ENCODE results near the gene PLEKHD1. TPM values are rescaled to one million over a fixed set of nuclear protein-coding genes. Genes with fewer than 3 reads are reported as not detected.
A peak's percentile ranks its signal among the peaks of the same experiment; 100 is the strongest.

The PLEKHD1 gene
- total RNA-seq, 1 donor from 2014 or later = 0.05 TPM

- Histone ChIP-seq H3K4me3 (ENCODE audit: insufficient read depth, low read depth, low read length) (no peak overlapping the region), H3K9ac (ENCODE audit: low read length) (no peak overlapping the region), H4K20me1 (ENCODE audit: insufficient read depth, low read length) (peaks cover 58% of the 10 kb centered on the region), H3K79me2 (ENCODE audit: insufficient read depth, low read length) (peaks cover 31% of the 10 kb centered on the region), H3K36me3 (ENCODE audit: insufficient read depth, low read length) (peaks cover 5% of the 10 kb centered on the region), H3K27ac (ENCODE audit: low read depth, low read length) (no peak overlapping the region), H3K9me3 (ENCODE audit: insufficient read depth, low read depth, low read length) (no peaks in the 10 kb centered on the region), H3K27me3 (ENCODE audit: insufficient read depth, low read length) (no peaks in the 10 kb centered on the region), H3K4me2 (ENCODE audit: low read length) (no peak overlapping the region), H3K4me1 (ENCODE audit: insufficient read depth, low read length) (no peaks in the 10 kb centered on the region), H2AFZ (ENCODE audit: low read depth, low read length) (no peak overlapping the region)
- no peaks in the 10 kb centered on the region for H3K9me3 Mint-ChIP-seq (ENCODE audit: unreplicated experiment)
- no peak for DNase-seq (ENCODE audit: low read depth)
- H3K27ac Mint-ChIP-seq (ENCODE audit: unreplicated experiment) = peak overlapping the region; percentile 29
- no peak overlapping the region for H3K4me3 Mint-ChIP-seq (ENCODE audit: unreplicated experiment)
- H3K4me1 Mint-ChIP-seq (ENCODE audit: low read depth, unreplicated experiment) = peaks cover 7% of the 10 kb centered on the region
- peaks cover 9% of the 10 kb centered on the region for H3K36me3 Mint-ChIP-seq (ENCODE audit: low read depth, unreplicated experiment)
- no peak for FAIRE-seq
- TF ChIP-seq EZH2 (IDR thresholded peaks at IDR 0.05; ENCODE audit: insufficient read depth, low read length) = no peak
- no peak for TF ChIP-seq CTCF (IDR thresholded peaks at IDR 0.05; ENCODE audit: insufficient read depth, low read depth, low read length)
- no peaks in the 10 kb centered on the region for H3K27me3 Mint-ChIP-seq (ENCODE audit: low read depth, unreplicated experiment)
Observed at GRCh38 chr14:69441948-69442347, 42.6 kb upstream of the PLEKHD1 start.

GRCh38 chr14:69443296-69443805 lies 41.2 kb upstream of the PLEKHD1 start:
- Mint-ChIP-seq H3K27ac (ENCODE audit: unreplicated experiment) (no peak overlapping the region), H3K4me1 (ENCODE audit: low read depth, unreplicated experiment) (peaks cover 7% of the 10 kb centered on the region), H3K9me3 (ENCODE audit: unreplicated experiment) (no peaks in the 10 kb centered on the region), H3K36me3 (ENCODE audit: low read depth, unreplicated experiment) (peaks cover 9% of the 10 kb centered on the region), H3K4me3 (ENCODE audit: unreplicated experiment) (peak overlapping the region; percentile 23), H3K27me3 (ENCODE audit: low read depth, unreplicated experiment) (no peaks in the 10 kb centered on the region)
- H3K36me3 ChIP-seq (ENCODE audit: insufficient read depth, low read length) = peaks cover 5% of the 10 kb centered on the region
- no peak overlapping the region for H3K4me3 ChIP-seq (ENCODE audit: insufficient read depth, low read depth, low read length)
- H3K79me2 ChIP-seq (ENCODE audit: insufficient read depth, low read length) = peaks cover 22% of the 10 kb centered on the region
- peaks cover 46% of the 10 kb centered on the region for H4K20me1 ChIP-seq (ENCODE audit: insufficient read depth, low read length)
- H3K27me3 ChIP-seq (ENCODE audit: insufficient read depth, low read length) = no peaks in the 10 kb centered on the region
- no peak overlapping the region for H3K4me2 ChIP-seq (ENCODE audit: low read length)
- no peak for TF ChIP-seq EZH2 (IDR thresholded peaks at IDR 0.05; ENCODE audit: insufficient read depth, low read length)
- TF ChIP-seq CTCF (IDR thresholded peaks at IDR 0.05; ENCODE audit: insufficient read depth, low read depth, low read length) = no peak
- FAIRE-seq (no peak), DNase-seq (ENCODE audit: low read depth) (no peak)
- H2AFZ ChIP-seq (ENCODE audit: low read depth, low read length) = no peak overlapping the region
- H3K27ac ChIP-seq (ENCODE audit: low read depth, low read length) = no peak overlapping the region
- no peak overlapping the region for H3K9ac ChIP-seq (ENCODE audit: low read length)
- H3K9me3 ChIP-seq (ENCODE audit: insufficient read depth, low read depth, low read length) = no peaks in the 10 kb centered on the region
- H3K4me1 ChIP-seq (ENCODE audit: insufficient read depth, low read length) = no peaks in the 10 kb centered on the region

DNA sequence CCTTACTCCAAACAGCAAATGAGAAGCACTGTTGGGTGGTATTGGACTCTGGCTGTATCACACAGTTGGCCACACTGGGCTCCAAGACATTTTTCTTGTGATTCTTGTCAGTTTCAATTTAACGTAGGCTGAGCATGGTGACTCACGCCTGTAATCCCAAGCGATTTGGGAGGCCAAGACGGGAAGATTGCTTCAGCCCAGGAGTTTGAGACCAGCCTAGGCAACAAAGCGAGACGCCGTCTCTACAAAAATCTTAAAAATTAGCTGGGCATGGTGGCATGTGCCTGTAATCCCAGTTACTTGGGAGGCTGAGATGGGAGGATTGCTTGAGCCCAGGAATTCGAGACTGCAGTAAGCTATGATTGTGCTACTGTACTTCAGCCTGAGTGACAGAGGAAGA lies 35.3 kb upstream of the PLEKHD1 start:
- no peaks in the 10 kb centered on the region for H3K27me3 Mint-ChIP-seq (ENCODE audit: low read depth, unreplicated experiment)
- Histone ChIP-seq H3K4me1 (ENCODE audit: insufficient read depth, low read length) (no peaks in the 10 kb centered on the region), H3K79me2 (ENCODE audit: insufficient read depth, low read length) (peaks cover 4% of the 10 kb centered on the region), H3K27ac (ENCODE audit: low read depth, low read length) (no peak overlapping the region), H4K20me1 (ENCODE audit: insufficient read depth, low read length) (peaks cover 35% of the 10 kb centered on the region), H3K27me3 (ENCODE audit: insufficient read depth, low read length) (no peaks in the 10 kb centered on the region), H3K4me2 (ENCODE audit: low read length) (no peak overlapping the region), H3K4me3 (ENCODE audit: insufficient read depth, low read depth, low read length) (no peak overlapping the region), H3K36me3 (ENCODE audit: insufficient read depth, low read length) (peaks cover 3% of the 10 kb centered on the region), H3K9ac (ENCODE audit: low read length) (no peak overlapping the region), H3K9me3 (ENCODE audit: insufficient read depth, low read depth, low read length) (no peaks in the 10 kb centered on the region), H2AFZ (ENCODE audit: low read depth, low read length) (no peak overlapping the region)
- H3K4me1 Mint-ChIP-seq (ENCODE audit: low read depth, unreplicated experiment) = no peaks in the 10 kb centered on the region
- H3K36me3 Mint-ChIP-seq (ENCODE audit: low read depth, unreplicated experiment) = peaks cover 5% of the 10 kb centered on the region
- FAIRE-seq (no peak), DNase-seq (ENCODE audit: low read depth) (no peak)
- TF ChIP-seq CTCF (IDR thresholded peaks at IDR 0.05; ENCODE audit: insufficient read depth, low read depth, low read length) (no peak), EZH2 (IDR thresholded peaks at IDR 0.05; ENCODE audit: insufficient read depth, low read length) (no peak)
- H3K9me3 Mint-ChIP-seq (ENCODE audit: unreplicated experiment) = no peaks in the 10 kb centered on the region
- no peak overlapping the region for H3K27ac Mint-ChIP-seq (ENCODE audit: unreplicated experiment)
- H3K4me3 Mint-ChIP-seq (ENCODE audit: unreplicated experiment) = no peak overlapping the region
